HG02981 (cell line): Measurements from ENCODE around the gene ANKRD31.
"Not testable (repeated sequence)": the region's sequence is repeated elsewhere in the genome, so short reads cannot be mapped to it uniquely, and the experiment has no call there.

Source experiments
- ATAC-seq: cut with Tn5 transposase; IDR thresholded peaks from one replicate; pipeline ENCODE4 v1.9.1; 2021; ENCODE audit warnings: mild to moderate bottlenecking, moderate library complexity; ENCODE audit not compliant: unreplicated experiment

ANKRD31 gene

GRCh38 chr5:75236322-75237316, at the start of gene ANKRD31:
Gene ANKRD31, minus strand, starts transcription at chr5:75236878. Its CDS starts 192 bp downstream, at chr5:75236686.
- ATAC-seq: peak; percentile 97

GRCh38 chr5:75286211-75286773, 49.6 kb upstream of the ANKRD31 start:
- no peak for ATAC-seq

- ATAC-seq: no peak
Observed at GRCh38 chr5:75282581-75282980, 45.9 kb upstream of the ANKRD31 start.

- ATAC-seq: no peak
Observed at GRCh38 chr5:75281716-75282465, 45.2 kb upstream of the ANKRD31 start.

- no peak for ATAC-seq
Observed at GRCh38 chr5:75279321-75279720, 42.6 kb upstream of the ANKRD31 start.

- no peak for ATAC-seq
Observed at GRCh38 chr5:75277463-75277862, 40.8 kb upstream of the ANKRD31 start.

GRCh38 chr5:75275756-75276155, 39.1 kb upstream of the ANKRD31 start:
- ATAC-seq: no peak

- no peak for ATAC-seq
Observed at GRCh38 chr5:75275147-75275546, 38.5 kb upstream of the ANKRD31 start.

- ATAC-seq: no peak
Observed at GRCh38 chr5:75274486-75274885, 37.8 kb upstream of the ANKRD31 start.

- not testable (repeated sequence) for ATAC-seq
Observed at GRCh38 chr5:75270605-75271004, 33.9 kb upstream of the ANKRD31 start.

GRCh38 chr5:75265731-75266130, 29.1 kb upstream of the ANKRD31 start:
- no peak for ATAC-seq

- no peak for ATAC-seq
Observed at GRCh38 chr5:75262271-75262670, 25.6 kb upstream of the ANKRD31 start.

- no peak for ATAC-seq
Observed at GRCh38 chr5:75260708-75261107, 24.0 kb upstream of the ANKRD31 start.

- ATAC-seq: not testable (repeated sequence)
Observed at GRCh38 chr5:75250452-75250851, 13.8 kb upstream of the ANKRD31 start.

GRCh38 chr5:75245023-75245422, 8.3 kb upstream of the ANKRD31 start:
- ATAC-seq: no peak

- no peak for ATAC-seq
Observed at GRCh38 chr5:75243510-75243909, 6.8 kb upstream of the ANKRD31 start.

GRCh38 chr5:75243100-75243499, 6.4 kb upstream of the ANKRD31 start:
- no peak for ATAC-seq

GRCh38 chr5:75242067-75242466, 5.4 kb upstream of the ANKRD31 start:
- ATAC-seq: no peak

GRCh38 chr5:75239681-75240080, 3.0 kb upstream of the ANKRD31 start:
- no peak for ATAC-seq

- no peak for ATAC-seq
Observed at GRCh38 chr5:75235711-75236110, 967 bp downstream of the ANKRD31 start.

GRCh38 chr5:75234251-75234650, 2.4 kb downstream of the ANKRD31 start:
- no peak for ATAC-seq
